Immature natural killer cell (primary cell): ENCODE results near the gene DLG2. TPM values are rescaled to one million over a fixed set of nuclear protein-coding genes. Genes with fewer than 3 reads are reported as not detected.
"Not testable (repeated sequence)": the region's sequence is repeated elsewhere in the genome, so short reads cannot be mapped to it uniquely, and the experiment has no call there.

ENCODE experiments used
- DNase-seq, 3 donors: peaks; one replicate each; pipeline ENCODE4 v3.0.0; 2022; ENCODE audit warnings: mixed read lengths in 1 of 3
- H3K27ac Mint-ChIP-seq, 6 donors: one replicate each; pipeline ENCODE4 v1.8.0; 2020; ENCODE audit warnings: mixed read lengths in 6 of 6, mild to moderate bottlenecking in 5 of 6, inconsistent platforms in 4 of 6, moderate library complexity in 3 of 6
- H3K27me3 Mint-ChIP-seq, 3 donors: one replicate each; pipeline ENCODE4 v1.8.0; 2020 to 2021; ENCODE audit warnings: low read depth in 3 of 3, mild to moderate bottlenecking in 3 of 3, mixed read lengths in 3 of 3, moderate library complexity in 3 of 3, inconsistent platforms in 1 of 3
- H3K36me3 Mint-ChIP-seq, 3 donors: one replicate each; pipeline ENCODE4 v1.8.0; 2020; ENCODE audit warnings: mixed read lengths in 3 of 3, inconsistent platforms in 2 of 3, mild to moderate bottlenecking in 2 of 3
- H3K4me1 Mint-ChIP-seq, 2 donors: one replicate each; pipeline ENCODE4 v1.8.0; 2020; ENCODE audit warnings: inconsistent platforms in 2 of 2, mild to moderate bottlenecking in 2 of 2, mixed read lengths in 2 of 2, moderate library complexity in 1 of 2
- H3K4me3 Mint-ChIP-seq, 5 donors: one replicate each; pipeline ENCODE4 v1.8.0; 2020; ENCODE audit warnings: mild to moderate bottlenecking in 5 of 5, mixed read lengths in 5 of 5, inconsistent platforms in 3 of 5, moderate library complexity in 3 of 5
- H3K9me3 Mint-ChIP-seq, 6 donors: one replicate each; pipeline ENCODE4 v1.8.0; 2020; ENCODE audit warnings: mild to moderate bottlenecking in 6 of 6, mixed read lengths in 6 of 6, inconsistent platforms in 4 of 6, moderate library complexity in 3 of 6
- polyA plus RNA-seq, 3 donors: library from polyadenylated mRNA; unstranded; fragments of 300-500 nt; fragmentation: Illumina TruSeq; gene quantifications; one replicate each; pipeline ENCODE4 v1.2.3, GENCODE V29; 2021

Gene DLG2
- polyA plus RNA-seq, 3 donors from 2014 or later: 0.57 to 1.9 (median 1.2) TPM

- Mint-ChIP-seq H3K27me3 (peaks cover 0 to 7% (median 2%) of the 10 kb centered on the region in 3 donors), H3K4me1 (no peaks in the 10 kb centered on the region), H3K4me3 (no peak overlapping the region), H3K9me3 (peaks cover 0 to 7% (median under 1%) of the 10 kb centered on the region in 6 donors), H3K36me3 (no peaks in the 10 kb centered on the region), H3K27ac (no peak overlapping the region)
- no peak for DNase-seq
Measured at GRCh38 chr11:83599066-83599465, 2028.1 kb downstream of the DLG2 start.

GRCh38 chr11:83587797-83588196, 2039.3 kb downstream of the DLG2 start:
- not testable (repeated sequence) for DNase-seq, H3K4me3 Mint-ChIP-seq, H3K4me1 Mint-ChIP-seq, H3K27ac Mint-ChIP-seq, H3K9me3 Mint-ChIP-seq, H3K27me3 Mint-ChIP-seq, H3K36me3 Mint-ChIP-seq

GRCh38 chr11:83583757-83584366, 2043.3 kb downstream of the DLG2 start:
- Mint-ChIP-seq H3K27ac (no peak overlapping the region), H3K4me3 (no peak overlapping the region), H3K36me3 (no peaks in the 10 kb centered on the region), H3K9me3 (peaks cover 0 to 6% (median 3%) of the 10 kb centered on the region in 6 donors), H3K4me1 (no peaks in the 10 kb centered on the region), H3K27me3 (peaks cover 0 to 3% (median 2%) of the 10 kb centered on the region in 3 donors)
- no peak for DNase-seq

GRCh38 chr11:83574519-83574918, 2052.6 kb downstream of the DLG2 start:
- no peaks in the 10 kb centered on the region for H3K4me1 Mint-ChIP-seq
- no peaks in the 10 kb centered on the region for H3K27me3 Mint-ChIP-seq
- H3K9me3 Mint-ChIP-seq: peaks cover 0 to under 1% (median 0%) of the 10 kb centered on the region in 6 donors
- no peak overlapping the region for H3K4me3 Mint-ChIP-seq
- H3K36me3 Mint-ChIP-seq: no peaks in the 10 kb centered on the region
- no peak for DNase-seq
- no peak overlapping the region for H3K27ac Mint-ChIP-seq

- H3K4me1 Mint-ChIP-seq: no peaks in the 10 kb centered on the region
- H3K27ac Mint-ChIP-seq: no peak overlapping the region
- DNase-seq: no peak
- no peaks in the 10 kb centered on the region for H3K36me3 Mint-ChIP-seq
- H3K9me3 Mint-ChIP-seq: peaks cover 0 to 7% (median 2%) of the 10 kb centered on the region in 6 donors
- H3K27me3 Mint-ChIP-seq: peaks cover 0 to 1% (median 0%) of the 10 kb centered on the region in 3 donors
- no peak overlapping the region for H3K4me3 Mint-ChIP-seq
Measured at GRCh38 chr11:83572581-83573496, 2054.3 kb downstream of the DLG2 start.

- Mint-ChIP-seq H3K4me1 (no peaks in the 10 kb centered on the region), H3K9me3 (peaks cover 0 to 8% (median 3%) of the 10 kb centered on the region in 6 donors), H3K36me3 (no peaks in the 10 kb centered on the region), H3K4me3 (no peak overlapping the region), H3K27ac (no peak overlapping the region), H3K27me3 (peaks cover 0 to 2% (median 0%) of the 10 kb centered on the region in 3 donors)
- DNase-seq: no peak
Measured at GRCh38 chr11:83571302-83571701, 2055.8 kb downstream of the DLG2 start.

GRCh38 chr11:83569134-83569805, 2057.9 kb downstream of the DLG2 start:
- peaks cover 0 to 8% (median 3%) of the 10 kb centered on the region in 6 donors for H3K9me3 Mint-ChIP-seq
- DNase-seq: no peak
- H3K4me1 Mint-ChIP-seq: no peaks in the 10 kb centered on the region
- no peak overlapping the region for H3K4me3 Mint-ChIP-seq
- H3K27me3 Mint-ChIP-seq: peaks cover 0 to 3% (median 0%) of the 10 kb centered on the region in 3 donors
- no peaks in the 10 kb centered on the region for H3K36me3 Mint-ChIP-seq
- no peak overlapping the region for H3K27ac Mint-ChIP-seq

GRCh38 chr11:83568516-83568915, 2058.6 kb downstream of the DLG2 start:
- no peaks in the 10 kb centered on the region for H3K36me3 Mint-ChIP-seq
- peaks cover 0 to 8% (median 3%) of the 10 kb centered on the region in 6 donors for H3K9me3 Mint-ChIP-seq
- no peak overlapping the region for H3K27ac Mint-ChIP-seq
- no peak for DNase-seq
- no peaks in the 10 kb centered on the region for H3K4me1 Mint-ChIP-seq
- peaks cover 0 to 3% (median 0%) of the 10 kb centered on the region in 3 donors for H3K27me3 Mint-ChIP-seq
- H3K4me3 Mint-ChIP-seq: no peak overlapping the region

GRCh38 chr11:83566950-83567349, 2060.2 kb downstream of the DLG2 start:
- Mint-ChIP-seq H3K4me3 (no peak overlapping the region), H3K27ac (no peak overlapping the region), H3K36me3 (no peaks in the 10 kb centered on the region), H3K9me3 (peaks cover 0 to 8% (median 3%) of the 10 kb centered on the region in 6 donors), H3K27me3 (peaks cover 0 to 3% (median 0%) of the 10 kb centered on the region in 3 donors), H3K4me1 (no peaks in the 10 kb centered on the region)
- DNase-seq: no peak

GRCh38 chr11:83564870-83565269, 2062.3 kb downstream of the DLG2 start:
- H3K9me3 Mint-ChIP-seq: peaks cover 0 to 8% (median 4%) of the 10 kb centered on the region in 6 donors
- H3K36me3 Mint-ChIP-seq: no peaks in the 10 kb centered on the region
- H3K4me1 Mint-ChIP-seq: no peaks in the 10 kb centered on the region
- DNase-seq: no peak
- no peak overlapping the region for H3K4me3 Mint-ChIP-seq
- H3K27me3 Mint-ChIP-seq: peaks cover 0 to 3% (median 0%) of the 10 kb centered on the region in 3 donors
- H3K27ac Mint-ChIP-seq: no peak overlapping the region

- Mint-ChIP-seq H3K4me3 (no peak overlapping the region), H3K27me3 (no peaks in the 10 kb centered on the region), H3K27ac (no peak overlapping the region)
Measured at GRCh38 chr11:83558281-83558680, 2068.9 kb downstream of the DLG2 start.

GRCh38 chr11:83557653-83558052, 2069.5 kb downstream of the DLG2 start:
- Mint-ChIP-seq H3K27me3 (no peaks in the 10 kb centered on the region), H3K9me3 (peaks cover 0 to 7% (median 0%) of the 10 kb centered on the region in 6 donors), H3K36me3 (no peaks in the 10 kb centered on the region), H3K27ac (no peak overlapping the region), H3K4me3 (no peak overlapping the region), H3K4me1 (no peaks in the 10 kb centered on the region)
- DNase-seq: no peak

More at GRCh38 chr11:83558281-83558680, 2068.9 kb downstream of the DLG2 start:
- DNase-seq: no peak
- H3K4me1 Mint-ChIP-seq: no peaks in the 10 kb centered on the region
- H3K9me3 Mint-ChIP-seq: peaks cover 0 to 7% (median 0%) of the 10 kb centered on the region in 6 donors
- H3K36me3 Mint-ChIP-seq: no peaks in the 10 kb centered on the region

GRCh38 chr11:83554876-83555275, 2072.3 kb downstream of the DLG2 start:
- Mint-ChIP-seq H3K27me3 (no peaks in the 10 kb centered on the region), H3K4me3 (no peak overlapping the region), H3K4me1 (no peaks in the 10 kb centered on the region), H3K27ac (no peak overlapping the region), H3K36me3 (no peaks in the 10 kb centered on the region), H3K9me3 (peaks cover 0 to 4% (median 0%) of the 10 kb centered on the region in 6 donors)
- DNase-seq: no peak
